Activated effector memory CD4-positive, alpha-beta T cell treated with anti-CD3 and anti-CD28 coated beads, Interleukin-2, amount 50 U/mL, for 16 hours (primary cell): ENCODE results near the gene FAM114A2.

ENCODE experiments used
- DNase-seq: peaks from one replicate; pipeline ENCODE4 v3.0.0-alpha.2; 2020

Gene FAM114A2

DNA sequence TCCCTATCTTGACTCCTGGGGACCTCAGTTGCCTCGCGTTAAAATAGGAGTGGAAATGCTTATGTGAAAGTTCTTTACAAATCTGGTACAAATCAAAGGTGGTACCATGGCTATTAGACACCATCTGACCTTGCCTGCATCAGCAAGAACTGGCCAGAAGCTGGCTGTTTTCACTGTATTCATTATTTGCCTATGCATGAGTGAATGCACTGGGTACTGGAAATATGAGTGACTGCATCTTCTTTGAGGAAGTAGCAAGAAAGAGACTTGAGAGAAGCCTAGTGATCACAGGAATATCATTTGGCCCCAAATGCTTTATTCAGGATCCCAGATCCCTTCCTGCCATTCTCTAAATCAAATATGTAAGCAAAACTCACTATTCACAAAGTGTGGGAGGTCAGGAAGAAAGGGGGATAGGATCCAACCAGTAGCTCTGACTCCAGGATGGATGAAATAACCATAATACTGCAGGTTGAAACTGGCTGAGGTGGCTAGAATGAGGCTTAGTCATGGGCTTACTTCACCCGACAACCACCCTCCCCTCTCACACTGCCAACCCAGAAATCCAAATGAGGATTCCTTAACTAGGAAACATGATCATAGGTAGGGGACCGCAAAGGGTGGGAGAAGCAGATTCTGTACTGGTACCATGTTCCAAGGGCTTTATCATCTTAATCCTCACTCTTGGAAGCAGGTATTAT is 56.7 kb downstream of the FAM114A2 start:
- no peak for DNase-seq

DNA sequence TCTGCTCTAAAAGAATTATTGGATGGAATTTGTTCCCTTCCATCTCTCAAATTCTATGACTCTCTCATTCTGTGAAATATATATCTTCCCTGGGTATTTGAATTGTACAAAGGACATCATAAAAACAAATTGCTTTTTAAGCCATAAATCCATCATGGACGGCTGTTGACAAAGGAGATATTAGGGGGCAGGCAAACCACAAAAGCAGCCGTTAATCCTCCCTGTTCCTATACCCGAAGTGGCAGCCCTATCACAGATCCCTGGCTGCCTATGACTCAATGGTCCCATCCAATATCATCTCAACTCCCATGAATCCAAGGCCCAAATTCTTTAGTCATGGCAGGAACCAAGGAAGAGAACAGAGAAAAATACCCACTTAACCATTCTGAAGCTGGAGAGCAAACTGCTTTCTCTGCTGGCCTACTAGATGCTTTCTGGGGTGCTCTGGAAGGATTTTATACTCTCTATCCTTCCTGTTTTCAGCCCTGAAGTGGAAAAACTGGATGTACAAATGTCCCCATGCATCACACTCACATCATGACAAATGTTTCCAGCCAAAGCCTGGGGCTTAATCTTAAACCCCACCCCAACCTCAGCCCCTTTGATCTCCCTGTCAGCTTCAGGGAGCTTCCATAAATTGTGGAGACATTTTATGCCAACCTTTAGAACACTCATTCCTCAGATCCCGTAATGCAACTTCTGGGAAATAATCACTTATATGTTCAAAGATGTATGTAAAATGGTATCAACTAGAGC is 59.5 kb downstream of the FAM114A2 start:
- no peak for DNase-seq

DNA sequence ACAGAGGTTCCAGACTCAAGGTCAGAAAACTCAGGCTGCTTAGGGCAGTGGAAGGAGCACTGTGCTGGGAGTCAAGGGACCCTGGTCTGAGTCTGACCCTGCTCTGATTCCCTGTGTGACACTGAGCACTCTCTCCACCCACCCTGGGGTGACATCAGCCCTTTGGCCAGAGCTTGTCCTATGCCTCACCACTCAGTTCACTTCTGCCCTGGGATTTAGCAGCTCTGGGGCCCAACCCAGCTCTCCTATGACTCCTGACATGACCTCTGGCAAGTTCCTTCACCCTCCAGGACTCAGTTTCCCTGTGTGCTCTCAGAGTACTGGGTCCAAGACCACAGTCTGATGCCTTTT is 63.9 kb downstream of the FAM114A2 start:
- DNase-seq, result no peak

DNA sequence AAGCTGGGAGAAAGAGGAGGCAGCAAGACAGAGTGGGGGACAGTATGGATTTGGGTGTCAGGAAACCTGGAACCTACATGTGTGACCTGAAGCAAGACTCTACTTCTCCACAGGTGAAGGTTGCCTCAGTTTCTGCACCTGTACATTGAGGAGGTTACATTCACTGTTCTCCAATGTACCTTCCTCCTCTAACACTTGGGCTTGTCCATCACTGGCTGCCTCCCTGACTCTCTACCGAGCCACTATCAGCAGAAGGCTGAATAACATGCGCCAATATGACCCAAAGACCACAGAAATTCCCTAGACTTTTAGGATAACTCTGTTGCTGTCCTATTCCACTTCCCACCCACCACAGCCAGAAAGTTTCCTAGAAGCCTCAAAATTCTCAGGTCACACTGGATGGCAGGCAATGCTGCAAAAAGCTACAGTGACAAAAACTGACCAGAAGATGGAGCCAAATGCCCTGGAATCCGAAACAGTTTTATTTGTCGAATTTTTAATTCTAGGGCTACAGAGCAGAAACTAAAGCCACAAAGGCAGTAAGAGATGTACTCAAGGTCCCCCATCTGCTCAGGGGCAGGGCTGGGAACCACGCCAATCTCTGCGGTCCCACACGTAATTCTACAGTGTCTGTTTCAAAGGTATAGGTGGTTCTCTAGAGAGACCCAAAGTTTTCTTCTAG is 64.4 kb downstream of the FAM114A2 start:
- no peak for DNase-seq

GRCh38 chr5:153972240-153972639 is 66.5 kb downstream of the FAM114A2 start:
- DNase-seq, result no peak

- no peak for DNase-seq
Measured at GRCh38 chr5:153970496-153970895, 68.2 kb downstream of the FAM114A2 start.

- DNase-seq, result no peak
Measured at GRCh38 chr5:153969563-153969895, 69.2 kb downstream of the FAM114A2 start.

- DNase-seq, result no peak
Measured at GRCh38 chr5:153968761-153969562, 69.7 kb downstream of the FAM114A2 start.

- no peak for DNase-seq
Measured at GRCh38 chr5:153964880-153965645, 73.6 kb downstream of the FAM114A2 start.

DNA sequence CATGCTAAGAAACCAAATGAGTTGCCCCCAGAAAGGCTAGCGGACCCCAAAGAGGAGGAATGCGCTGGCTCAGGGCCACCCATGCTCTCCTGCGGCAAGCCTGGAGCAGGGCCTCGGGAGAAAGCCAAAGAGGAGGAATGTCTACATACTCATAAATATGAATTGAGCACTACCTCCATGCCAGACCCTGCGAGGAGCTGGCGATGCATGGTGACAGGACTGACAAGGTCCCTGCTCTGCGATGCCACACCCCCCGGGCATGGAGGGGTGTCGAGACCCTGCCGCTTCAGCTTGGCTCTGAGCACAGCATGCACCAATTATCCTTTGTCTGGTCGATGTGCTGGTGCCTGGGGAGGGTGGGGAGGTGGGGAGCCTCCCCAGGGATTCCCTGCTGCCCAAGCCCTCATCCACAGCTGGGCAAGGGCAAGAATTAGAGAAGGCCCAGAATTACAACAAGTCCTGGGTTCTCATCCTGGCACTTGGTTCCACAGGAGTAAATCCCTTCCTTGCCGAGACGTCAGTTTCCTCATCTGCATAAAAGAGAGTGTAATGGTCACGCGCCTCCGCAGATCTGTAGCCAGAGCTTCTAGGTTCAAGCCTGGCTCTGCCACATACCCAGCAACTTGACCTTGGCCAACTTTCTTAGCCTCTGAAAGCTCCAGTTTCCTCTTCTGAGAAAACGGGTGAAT is 74.4 kb downstream of the FAM114A2 start:
- no peak for DNase-seq

DNA sequence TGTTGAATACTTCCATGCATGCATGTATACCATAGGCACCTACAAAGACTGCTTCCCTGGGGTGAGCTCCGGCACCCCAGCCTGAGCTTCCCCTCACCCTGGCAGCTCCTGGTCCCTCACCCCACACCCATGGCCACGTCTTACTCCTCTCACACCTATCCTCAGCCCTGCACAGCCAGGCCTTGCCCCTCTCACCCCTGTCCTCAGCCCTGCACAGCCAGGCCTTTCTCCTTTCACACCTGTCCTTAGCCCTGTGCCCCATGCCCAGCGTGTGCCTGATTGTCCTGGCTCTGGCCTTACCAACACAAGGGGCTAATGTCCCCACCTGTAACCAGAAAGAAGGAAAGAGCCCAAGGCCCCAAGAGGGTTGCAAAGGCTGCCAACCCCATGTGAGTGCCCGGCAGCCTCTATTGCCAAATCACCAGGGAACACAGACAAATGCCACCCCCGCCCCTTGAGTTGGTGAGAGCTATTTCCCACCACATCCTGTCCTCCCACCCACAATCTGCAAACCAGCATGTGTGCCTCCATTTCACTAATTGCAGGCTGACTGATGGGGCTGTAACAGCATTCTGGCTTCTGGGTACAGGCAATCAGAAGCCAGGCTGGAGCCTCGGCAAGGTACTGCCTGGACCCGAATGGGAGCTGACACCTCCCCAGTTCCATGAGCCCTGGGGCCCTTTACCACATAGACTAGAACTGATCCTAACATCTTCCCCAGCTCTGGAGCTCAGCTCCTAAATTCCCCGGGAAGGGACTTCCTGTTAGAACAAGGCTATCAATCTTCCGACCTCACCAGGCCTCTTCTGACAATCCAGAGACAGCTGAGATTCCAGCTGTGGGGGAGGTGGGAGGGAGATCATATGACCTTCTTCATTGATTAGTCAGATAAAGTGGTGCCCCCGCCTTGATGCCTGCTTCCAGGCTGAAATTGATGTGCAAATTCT is 78.2 kb downstream of the FAM114A2 start:
- DNase-seq, result no peak

DNA sequence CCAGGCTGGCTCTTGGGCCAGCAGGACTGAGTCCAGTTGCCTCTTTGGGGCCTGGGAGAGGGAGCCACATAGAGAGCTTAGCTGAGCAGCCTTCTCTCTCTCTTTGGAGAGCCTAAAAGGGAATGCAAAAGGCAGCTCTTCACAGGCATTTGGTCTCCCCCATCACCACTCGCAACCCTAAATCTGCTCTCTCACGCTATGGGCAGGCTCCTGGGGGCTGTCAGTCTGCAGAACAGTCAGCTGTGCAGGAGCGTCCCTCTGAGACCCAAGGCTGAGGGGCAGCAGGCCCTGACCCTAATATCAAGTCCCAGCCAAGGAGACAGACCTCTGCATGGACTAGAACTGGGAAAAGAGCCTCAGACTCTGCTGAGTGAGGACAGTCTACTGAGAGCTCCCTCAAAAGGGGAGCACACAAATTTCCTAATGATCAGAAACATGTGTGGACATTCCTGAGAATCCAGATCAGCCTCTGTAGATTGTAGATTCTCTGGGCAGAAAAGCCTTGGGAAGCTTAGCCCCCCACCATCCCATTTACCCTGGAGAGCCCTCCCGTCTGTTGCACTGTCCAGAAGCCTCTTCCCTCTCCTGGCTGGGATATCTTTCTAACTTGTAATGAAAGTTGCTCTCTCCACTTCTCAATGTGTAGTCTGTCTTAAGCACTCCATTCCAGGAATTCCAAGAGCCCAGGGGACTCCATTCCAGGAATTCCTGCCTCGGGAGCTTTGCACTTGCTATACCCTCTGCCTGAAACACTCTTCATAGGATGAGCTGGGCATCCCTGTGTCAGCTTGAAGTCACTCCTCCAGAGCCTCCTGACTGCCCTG is 79.4 kb downstream of the FAM114A2 start:
- no peak for DNase-seq

DNA sequence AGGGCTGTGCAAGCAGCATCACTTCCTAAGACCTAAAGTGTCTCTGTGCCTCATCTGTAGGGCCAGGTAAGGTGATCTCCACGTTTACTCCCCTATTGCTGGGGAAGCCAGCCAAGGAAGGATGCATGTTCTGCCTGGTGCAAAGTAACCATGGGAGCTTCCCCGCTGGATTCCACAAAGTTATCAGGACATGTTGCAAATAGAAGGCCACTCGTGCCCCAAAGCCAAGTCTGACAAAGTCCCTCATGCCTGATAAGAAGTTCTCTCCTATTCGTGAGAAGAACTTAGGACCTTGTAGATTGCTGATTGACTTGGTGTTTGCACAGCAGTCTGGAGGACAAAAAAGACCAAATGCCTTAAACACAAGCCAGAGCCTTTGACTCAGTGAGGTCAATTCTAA is 81.5 kb downstream of the FAM114A2 start:
- no peak for DNase-seq

GRCh38 chr5:153953411-153953810 is 85.3 kb downstream of the FAM114A2 start:
- DNase-seq, result no peak

- no peak for DNase-seq
Measured at GRCh38 chr5:153952893-153953292, 85.8 kb downstream of the FAM114A2 start.

- DNase-seq, result no peak
Measured at GRCh38 chr5:153952057-153952456, 86.7 kb downstream of the FAM114A2 start.

GRCh38 chr5:153941265-153941664 is 97.4 kb downstream of the FAM114A2 start:
- no peak for DNase-seq
